Fibroblast of mammary gland (primary cell): Measurements from ENCODE around the gene RMDN2.
A peak's percentile ranks its signal among the peaks of the same experiment; 100 is the strongest.

ENCODE experiments used
- DNase-seq: peaks from one replicate; pipeline ENCODE4 v3.0.0-alpha.2; 2010; ENCODE audit warnings: low read depth
- H3K4me3 ChIP-seq: 2 replicates; pipeline ENCODE4 v1.5.1; 2011; ENCODE audit warnings: low read depth, mild to moderate bottlenecking, low read length, moderate library complexity; ENCODE audit not compliant: control insufficient read depth
- TF ChIP-seq, protein P1 (sequence below): conservative IDR thresholded peaks from 2 replicates; pipeline ENCODE4 v1.5.1; 2011; ENCODE audit warnings: low read depth, low read length, inconsistent platforms; ENCODE audit not compliant: control insufficient read depth, insufficient read depth

The RMDN2 gene

DNA sequence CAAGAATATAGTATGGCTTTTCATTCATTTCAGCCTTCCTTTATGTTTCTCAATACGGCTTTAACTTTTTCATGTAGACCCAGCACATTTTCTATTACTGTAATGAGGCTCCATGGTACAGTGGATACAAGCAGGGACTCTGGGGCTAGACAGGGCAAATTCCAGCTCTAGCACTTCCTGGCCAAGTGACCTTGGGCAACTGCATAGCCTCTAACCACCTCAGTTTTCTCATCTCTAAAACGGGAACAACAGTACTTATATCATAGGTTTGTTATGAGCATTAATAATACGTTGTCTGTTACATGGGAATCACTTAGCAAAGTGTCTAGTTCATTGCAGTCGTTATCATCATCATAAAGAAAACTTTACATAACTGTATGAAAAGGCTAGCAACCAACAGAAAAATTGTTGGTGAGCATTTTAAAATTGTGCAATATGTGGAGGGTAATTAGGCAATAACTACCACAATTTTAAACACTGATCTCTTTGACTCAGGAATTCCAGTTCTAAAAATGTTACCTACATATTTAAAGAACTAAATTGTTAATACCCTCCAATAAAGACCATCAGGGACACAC is 13.7 kb upstream of the RMDN2 start:
- no peak overlapping the region for H3K4me3 ChIP-seq
- TF ChIP-seq, protein P1, sequence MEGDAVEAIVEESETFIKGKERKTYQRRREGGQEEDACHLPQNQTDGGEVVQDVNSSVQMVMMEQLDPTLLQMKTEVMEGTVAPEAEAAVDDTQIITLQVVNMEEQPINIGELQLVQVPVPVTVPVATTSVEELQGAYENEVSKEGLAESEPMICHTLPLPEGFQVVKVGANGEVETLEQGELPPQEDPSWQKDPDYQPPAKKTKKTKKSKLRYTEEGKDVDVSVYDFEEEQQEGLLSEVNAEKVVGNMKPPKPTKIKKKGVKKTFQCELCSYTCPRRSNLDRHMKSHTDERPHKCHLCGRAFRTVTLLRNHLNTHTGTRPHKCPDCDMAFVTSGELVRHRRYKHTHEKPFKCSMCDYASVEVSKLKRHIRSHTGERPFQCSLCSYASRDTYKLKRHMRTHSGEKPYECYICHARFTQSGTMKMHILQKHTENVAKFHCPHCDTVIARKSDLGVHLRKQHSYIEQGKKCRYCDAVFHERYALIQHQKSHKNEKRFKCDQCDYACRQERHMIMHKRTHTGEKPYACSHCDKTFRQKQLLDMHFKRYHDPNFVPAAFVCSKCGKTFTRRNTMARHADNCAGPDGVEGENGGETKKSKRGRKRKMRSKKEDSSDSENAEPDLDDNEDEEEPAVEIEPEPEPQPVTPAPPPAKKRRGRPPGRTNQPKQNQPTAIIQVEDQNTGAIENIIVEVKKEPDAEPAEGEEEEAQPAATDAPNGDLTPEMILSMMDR: no peak
- DNase-seq: no peak

DNA sequence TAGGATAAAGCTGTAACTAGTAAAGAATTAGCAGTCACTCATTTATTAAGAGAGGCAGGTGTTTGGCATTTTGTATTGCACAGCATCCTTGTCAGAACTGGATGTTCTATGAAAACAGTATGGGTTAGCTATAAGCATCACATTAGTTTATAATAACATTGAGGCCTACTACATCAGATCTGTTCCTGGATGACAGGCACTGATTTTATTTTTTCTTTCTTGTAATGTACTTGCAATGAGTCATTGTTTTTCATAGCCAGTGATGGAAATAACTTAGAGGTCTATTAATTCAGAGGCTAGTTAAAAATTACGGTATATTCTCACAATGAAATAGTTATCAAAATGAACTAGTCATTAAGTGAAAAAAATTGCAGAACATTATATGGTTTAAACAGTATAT is 13.0 kb upstream of the RMDN2 start:
- H3K4me3 ChIP-seq: no peak overlapping the region
- DNase-seq: peak; percentile 68
- TF ChIP-seq, protein P1: no peak

DNA sequence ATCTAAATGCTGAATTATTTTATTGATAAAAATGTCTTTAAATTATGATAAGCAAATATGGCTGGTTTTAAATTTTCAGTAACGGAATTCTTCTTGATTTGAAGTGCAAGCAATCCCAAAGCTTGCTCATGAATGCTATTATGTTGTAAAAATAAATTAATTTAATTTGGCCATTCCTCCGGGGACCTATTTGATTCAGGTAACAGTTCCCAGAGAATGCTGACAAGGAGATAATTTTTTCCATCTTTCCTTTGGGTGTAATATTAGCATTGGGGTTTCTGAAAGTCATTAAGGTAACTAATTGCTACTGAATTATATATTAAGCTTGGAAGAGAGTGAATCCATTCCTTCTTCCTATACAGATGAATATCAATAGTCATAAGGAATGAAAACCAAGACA is 12.5 kb upstream of the RMDN2 start:
- no peak for DNase-seq
- H3K4me3 ChIP-seq: no peak overlapping the region
- TF ChIP-seq, protein P1: no peak

DNA sequence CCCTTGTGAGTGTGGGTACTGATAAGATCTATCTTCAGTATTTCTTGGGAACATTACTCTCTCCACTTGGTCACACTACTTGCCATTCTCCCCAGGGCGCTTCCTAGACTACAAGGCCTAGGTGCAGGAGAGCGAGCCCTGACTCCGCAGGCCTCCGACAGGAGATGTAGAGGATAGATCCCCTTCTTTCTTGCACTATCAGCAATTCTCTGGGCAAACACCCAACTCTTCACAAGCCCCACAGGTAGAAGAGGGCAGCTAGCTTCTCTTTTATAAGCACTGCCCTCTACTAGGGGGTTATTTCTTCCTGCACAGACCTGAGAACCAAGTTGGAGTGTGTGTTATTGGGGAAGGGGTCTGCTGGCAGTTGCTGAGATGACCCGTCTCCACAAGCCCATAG is 10.7 kb upstream of the RMDN2 start:
- H3K4me3 ChIP-seq: no peak overlapping the region
- TF ChIP-seq, protein P1: no peak
- DNase-seq: no peak

DNA sequence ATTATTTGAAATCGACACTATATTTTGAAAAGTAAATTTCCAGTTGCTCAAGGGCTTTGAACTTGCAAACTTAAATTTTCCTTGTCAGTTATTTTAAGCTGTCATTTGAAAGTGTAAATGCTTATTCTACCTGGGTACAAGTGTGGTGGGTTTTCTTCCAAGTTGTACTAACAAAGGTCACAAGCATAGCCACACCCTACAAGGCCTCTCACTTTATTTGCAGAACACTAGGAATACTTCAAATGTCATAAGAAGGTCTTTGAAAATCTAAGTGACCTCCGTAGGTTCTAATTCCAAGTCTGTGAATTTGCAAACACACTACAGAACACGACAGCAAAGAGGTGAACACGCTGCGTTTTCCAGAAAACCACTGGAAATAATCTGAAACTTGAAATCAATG is 9.3 kb upstream of the RMDN2 start:
- no peak for DNase-seq
- no peak overlapping the region for H3K4me3 ChIP-seq
- TF ChIP-seq, protein P1: no peak

DNA sequence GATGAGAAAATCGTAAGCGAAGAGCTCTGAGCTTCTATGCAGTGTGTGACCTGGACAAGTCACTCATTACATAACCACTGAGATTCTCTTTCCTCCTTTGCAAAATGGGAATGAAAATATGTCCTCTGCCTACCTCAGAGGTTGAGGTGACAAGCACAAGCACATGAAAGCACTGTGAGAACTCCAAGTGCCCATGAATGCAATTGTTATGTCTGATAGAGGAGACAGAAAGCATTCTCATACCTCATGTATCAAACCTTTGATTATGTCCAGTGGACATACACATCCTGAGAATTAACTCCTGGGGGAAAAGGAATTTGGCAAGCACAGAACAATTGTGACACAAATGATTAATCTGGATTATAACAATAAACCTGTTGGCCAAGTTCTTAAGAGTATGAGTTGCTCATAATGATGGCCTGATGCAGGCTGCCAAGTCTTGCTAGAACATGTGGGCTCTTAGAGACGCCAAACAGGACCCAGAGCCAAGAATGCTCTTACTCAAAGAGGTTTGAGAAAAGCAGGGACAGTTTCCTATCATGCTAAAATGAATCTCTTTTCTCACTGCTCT is 8.5 kb upstream of the RMDN2 start:
- no peak overlapping the region for H3K4me3 ChIP-seq
- DNase-seq: peak; percentile 99
- TF ChIP-seq, protein P1: no peak
